Suprapubic skin (tissue), 3 donors: ENCODE data around the gene CFAP46.

Experiments used
- EP300 ChIP-seq: sonication (generic); formaldehyde crosslinking; IDR thresholded peaks from one replicate; pipeline ENCODE4 v1.6.1; 2017; ENCODE audit warnings: antibody characterized with exemption
- POLR2A ChIP-seq, 2 donors: fragments of 450-650 bp; IDR thresholded peaks; one replicate each; pipeline ENCODE4 v1.6.1; 2017; ENCODE audit warnings: antibody characterized with exemption in 2 of 2, mild to moderate bottlenecking in 2 of 2, moderate library complexity in 2 of 2
- TF ChIP-seq, protein P1 (sequence below), 2 donors: fragments of 200-600 bp in 1 of 2; fragments of 450-650 bp in 1 of 2; sonication (generic) in 1 of 2; IDR thresholded peaks; one replicate each; pipeline ENCODE4 v1.5.1; 2016 to 2019; ENCODE audit warnings: antibody characterized with exemption in 2 of 2, mild to moderate bottlenecking in 1 of 2, moderate library complexity in 1 of 2

DNA sequence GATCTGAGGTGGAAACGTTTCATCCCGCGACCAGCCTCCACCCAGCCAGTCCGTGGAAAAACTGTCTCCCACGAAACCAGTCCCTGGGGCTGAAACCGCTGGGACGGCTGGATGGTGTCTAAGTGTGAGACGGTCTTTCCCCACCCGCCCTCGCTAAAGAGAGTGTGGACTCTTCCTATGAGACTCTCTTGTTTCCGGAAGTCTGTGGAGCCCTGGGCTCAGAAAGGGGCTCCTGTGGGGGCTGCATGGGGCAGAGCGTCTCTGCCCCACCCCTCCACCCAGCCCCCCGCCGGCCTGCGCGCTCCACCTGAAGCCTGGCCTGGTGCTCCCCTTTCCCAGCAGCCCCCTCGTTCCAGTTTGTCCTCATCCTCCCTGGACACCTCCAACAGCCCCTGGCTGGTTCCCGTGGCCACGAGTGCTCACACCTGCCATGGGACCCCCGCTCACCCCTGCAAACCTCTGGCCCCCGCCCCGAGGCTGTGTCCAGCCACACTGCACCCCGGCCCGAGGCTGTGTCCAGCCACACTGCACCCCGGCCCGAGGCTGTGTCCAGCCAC lies 28.7 kb downstream of the CFAP46 start:
- TF ChIP-seq, protein P1, sequence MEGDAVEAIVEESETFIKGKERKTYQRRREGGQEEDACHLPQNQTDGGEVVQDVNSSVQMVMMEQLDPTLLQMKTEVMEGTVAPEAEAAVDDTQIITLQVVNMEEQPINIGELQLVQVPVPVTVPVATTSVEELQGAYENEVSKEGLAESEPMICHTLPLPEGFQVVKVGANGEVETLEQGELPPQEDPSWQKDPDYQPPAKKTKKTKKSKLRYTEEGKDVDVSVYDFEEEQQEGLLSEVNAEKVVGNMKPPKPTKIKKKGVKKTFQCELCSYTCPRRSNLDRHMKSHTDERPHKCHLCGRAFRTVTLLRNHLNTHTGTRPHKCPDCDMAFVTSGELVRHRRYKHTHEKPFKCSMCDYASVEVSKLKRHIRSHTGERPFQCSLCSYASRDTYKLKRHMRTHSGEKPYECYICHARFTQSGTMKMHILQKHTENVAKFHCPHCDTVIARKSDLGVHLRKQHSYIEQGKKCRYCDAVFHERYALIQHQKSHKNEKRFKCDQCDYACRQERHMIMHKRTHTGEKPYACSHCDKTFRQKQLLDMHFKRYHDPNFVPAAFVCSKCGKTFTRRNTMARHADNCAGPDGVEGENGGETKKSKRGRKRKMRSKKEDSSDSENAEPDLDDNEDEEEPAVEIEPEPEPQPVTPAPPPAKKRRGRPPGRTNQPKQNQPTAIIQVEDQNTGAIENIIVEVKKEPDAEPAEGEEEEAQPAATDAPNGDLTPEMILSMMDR (IDR thresholded peaks at IDR 0.05), result no peak
- TF ChIP-seq EP300, result no peak
- TF ChIP-seq POLR2A (IDR thresholded peaks at IDR 0.05), result no peak
